Myocyte (in vitro differentiated cells): ENCODE measurements around the gene NR2C2AP. TPM values are rescaled to one million over a fixed set of nuclear protein-coding genes. Genes with fewer than 3 reads are reported as not detected.
A peak's percentile ranks its signal among the peaks of the same experiment; 100 is the strongest.
"Not testable (repeated sequence)": the region's sequence is repeated elsewhere in the genome, so short reads cannot be mapped to it uniquely, and the experiment has no call there.

Experiments
- DNase-seq: peaks from one replicate; pipeline ENCODE4 v3.0.0-alpha.2; 2012; ENCODE audit warnings: low read depth
- total RNA-seq: library from RNA; depleted of rRNA; stranded (reverse); fragments of >200 nt; gene quantifications from 2 replicates; pipeline ENCODE4 v1.2.3, GENCODE V29; 2014

The NR2C2AP gene
- total RNA-seq, 1 donor from 2014 or later = 9.7 TPM

- no peak for DNase-seq
These were observed 17.1 kb downstream of the NR2C2AP start for GRCh38 chr19:19185853-19186740.

- DNase-seq = no peak
These were observed 21.7 kb downstream of the NR2C2AP start for GRCh38 chr19:19181488-19181998.

- peak; percentile 95 for DNase-seq
These were observed 23.4 kb downstream of the NR2C2AP start for GRCh38 chr19:19179548-19180441.

- DNase-seq = no peak
These were observed 26.3 kb downstream of the NR2C2AP start for GRCh38 chr19:19176950-19177349.

- DNase-seq = not testable (repeated sequence)
These were observed 30.0 kb downstream of the NR2C2AP start for GRCh38 chr19:19173243-19173642.

GRCh38 chr19:19171821-19172532 is 31.2 kb downstream of the NR2C2AP start:
- DNase-seq = peak; percentile 67

GRCh38 chr19:19170873-19171672 is 32.1 kb downstream of the NR2C2AP start:
- DNase-seq = no peak

- peak; percentile 42 for DNase-seq
These were observed 33.0 kb downstream of the NR2C2AP start, which contains the start of gene MEF2B for GRCh38 chr19:19170053-19170872. MEF2B (minus strand) TSS chr19:19170263; CDS start chr19:19150735, 19,528 bp downstream.

GRCh38 chr19:19169236-19170052 is 33.8 kb downstream of the NR2C2AP start:
- no peak for DNase-seq

GRCh38 chr19:19167612-19168011 is 35.6 kb downstream of the NR2C2AP start:
- no peak for DNase-seq

GRCh38 chr19:19165396-19165795 is 37.8 kb downstream of the NR2C2AP start:
- DNase-seq = no peak

- DNase-seq = no peak
These were observed 40.7 kb downstream of the NR2C2AP start for GRCh38 chr19:19162495-19162894.

GRCh38 chr19:19160461-19161035 is 42.7 kb downstream of the NR2C2AP start:
- no peak for DNase-seq

- DNase-seq = no peak
These were observed 43.7 kb downstream of the NR2C2AP start for GRCh38 chr19:19159534-19159933.

- no peak for DNase-seq
These were observed 45.4 kb downstream of the NR2C2AP start for GRCh38 chr19:19157808-19158207.

- DNase-seq = no peak
These were observed 47.6 kb downstream of the NR2C2AP start for GRCh38 chr19:19155495-19156219.

GRCh38 chr19:19154768-19155494 is 48.3 kb downstream of the NR2C2AP start:
- no peak for DNase-seq
